Effector memory CD4-positive, alpha-beta T cell (primary cell): Measurements from ENCODE around the gene ZNF648.
A peak's percentile ranks its signal among the peaks of the same experiment; 100 is the strongest.
"Not testable (repeated sequence)": the region's sequence is repeated elsewhere in the genome, so short reads cannot be mapped to it uniquely, and the experiment has no call there.

Experiments used
- DNase-seq, 3 donors: peaks; one replicate each; pipeline ENCODE4 v3.0.0-alpha.2; 2020
- H3K27ac ChIP-seq: 2 replicates; pipeline ENCODE4 v1.7.0; 2013; ENCODE audit warnings: mild to moderate bottlenecking, low read length, moderate library complexity; ENCODE audit not compliant: insufficient read depth, poor library complexity, severe bottlenecking
- H3K27me3 ChIP-seq: replicated peaks from 2 replicates; pipeline ENCODE4 v1.7.0; 2013; ENCODE audit warnings: mild to moderate bottlenecking, low read length; ENCODE audit not compliant: insufficient read depth, control insufficient read depth, poor library complexity, severe bottlenecking
- H3K36me3 ChIP-seq: 2 replicates; pipeline ENCODE4 v1.7.0; 2013; ENCODE audit warnings: mild to moderate bottlenecking, low read length, moderate library complexity; ENCODE audit not compliant: control insufficient read depth, insufficient read depth
- H3K4me1 ChIP-seq: 2 replicates; pipeline ENCODE4 v1.7.0; 2013; ENCODE audit warnings: low read length, mild to moderate bottlenecking; ENCODE audit not compliant: control insufficient read depth, insufficient read depth, poor library complexity, severe bottlenecking
- H3K4me3 ChIP-seq: 2 replicates; pipeline ENCODE4 v1.7.0; 2013; ENCODE audit warnings: low read length, low read depth, mild to moderate bottlenecking; ENCODE audit not compliant: insufficient read depth, poor library complexity, severe bottlenecking
- H3K9me3 ChIP-seq: 2 replicates; pipeline ENCODE4 v1.7.0; 2013; ENCODE audit warnings: mild to moderate bottlenecking, low read length, moderate library complexity; ENCODE audit not compliant: control insufficient read depth

Gene ZNF648

DNA sequence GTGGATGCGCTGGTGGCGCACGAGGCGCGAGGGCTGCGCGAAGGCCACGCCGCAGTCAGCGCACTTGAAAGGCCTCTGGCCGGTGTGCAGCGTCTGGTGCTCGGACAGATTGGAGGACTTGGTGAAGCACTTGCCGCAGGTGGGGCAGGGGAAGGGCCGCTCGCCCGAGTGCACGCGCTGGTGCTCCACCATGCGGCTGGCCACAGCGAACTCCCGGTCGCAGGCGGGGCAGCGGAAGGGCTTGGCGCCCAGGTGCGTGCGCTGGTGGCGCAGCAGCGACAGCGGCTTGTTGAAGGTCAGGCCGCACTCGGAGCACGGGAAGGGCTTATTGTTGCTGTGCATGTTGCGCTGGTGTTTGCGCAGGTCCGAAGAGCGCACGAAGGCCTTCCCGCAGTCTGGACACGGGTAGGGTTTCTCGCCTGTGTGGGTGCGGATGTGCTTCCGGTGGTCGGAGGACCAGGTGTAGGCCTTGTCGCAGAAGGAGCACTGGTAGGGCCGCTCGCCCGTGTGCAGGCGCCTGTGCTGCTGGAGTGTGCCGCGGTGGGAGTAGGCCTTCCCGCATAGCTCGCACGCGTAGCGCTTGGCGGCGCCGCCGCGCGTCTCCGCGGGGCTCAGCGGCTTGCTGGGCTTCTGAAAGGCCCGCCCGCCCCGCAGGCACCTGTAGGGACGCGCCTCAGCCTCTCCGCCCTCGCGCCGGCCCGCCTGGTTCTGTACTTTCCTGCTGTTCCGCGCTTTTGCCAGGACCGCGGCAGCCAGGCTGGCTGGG, 4.7 kb downstream of the ZNF648 start:
- no peaks in the 10 kb centered on the region for H3K36me3 ChIP-seq
- no peak for DNase-seq

DNA sequence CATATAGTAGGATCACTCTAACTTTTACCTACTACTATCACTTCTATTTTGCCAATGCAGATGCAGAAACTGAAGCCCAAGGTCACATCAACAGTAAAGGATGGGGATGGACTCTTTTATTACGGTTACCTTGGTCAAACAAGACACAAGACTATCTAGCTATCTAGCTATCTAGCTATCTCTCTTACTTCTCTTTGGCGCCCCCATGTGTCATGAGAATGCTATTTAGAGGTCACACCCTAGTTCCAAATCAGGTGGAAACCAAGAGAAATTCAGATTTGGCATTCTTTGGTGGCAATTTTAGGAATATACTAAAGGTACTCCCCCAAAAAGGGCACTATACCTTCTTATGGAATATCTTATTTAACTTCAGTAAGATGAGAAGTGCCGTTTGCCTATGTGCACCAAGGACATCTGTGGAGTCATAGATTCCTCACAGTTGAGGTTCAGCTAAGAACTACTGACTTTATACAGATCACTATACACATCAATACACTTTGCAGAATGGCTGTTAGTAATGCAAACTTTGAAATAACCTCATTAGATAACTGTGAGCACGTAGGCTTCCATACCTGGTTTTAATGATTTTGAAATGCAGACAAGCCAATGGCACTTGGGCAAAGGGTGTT, 6.7 kb downstream of the ZNF648 start:
- peaks cover 10% of the 10 kb centered on the region for H3K27me3 ChIP-seq
- no peak overlapping the region for H3K4me3 ChIP-seq
- no peaks in the 10 kb centered on the region for H3K36me3 ChIP-seq
- no peak overlapping the region for H3K27ac ChIP-seq
- no peaks in the 10 kb centered on the region for H3K9me3 ChIP-seq
- no peaks in the 10 kb centered on the region for H3K4me1 ChIP-seq
- peak in 1 of 3 donors; percentile 24 for DNase-seq

More for the DNA sequence above, 4.7 kb downstream of the ZNF648 start:
- no peaks in the 10 kb centered on the region for H3K9me3 ChIP-seq
- H3K4me3 ChIP-seq = no peak overlapping the region
- H3K27ac ChIP-seq = no peak overlapping the region
- H3K27me3 ChIP-seq = peaks cover 10% of the 10 kb centered on the region
- no peaks in the 10 kb centered on the region for H3K4me1 ChIP-seq

DNA sequence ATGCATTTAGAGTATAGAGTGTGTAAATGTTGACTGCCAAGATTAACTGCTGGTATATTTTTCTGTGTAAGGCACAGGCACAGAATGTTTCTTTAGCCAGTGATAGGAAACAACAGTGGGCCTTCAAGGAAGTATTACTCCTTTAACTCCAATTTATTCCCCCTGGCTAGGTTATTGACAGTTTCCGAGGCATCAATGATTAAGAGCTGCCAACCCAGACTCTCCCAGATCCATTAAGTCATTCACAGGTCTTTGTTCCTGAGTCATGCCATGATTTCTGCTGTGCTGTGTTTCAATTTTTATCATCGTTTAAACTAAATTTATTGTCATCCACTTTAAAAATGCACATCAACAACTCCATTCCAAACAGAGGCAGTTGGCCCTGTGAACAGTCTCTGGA, 9.2 kb downstream of the ZNF648 start:
- Histone ChIP-seq H3K36me3 (no peaks in the 10 kb centered on the region), H3K4me3 (no peak overlapping the region), H3K9me3 (no peaks in the 10 kb centered on the region), H3K27ac (no peak overlapping the region), H3K4me1 (no peaks in the 10 kb centered on the region), H3K27me3 (peaks cover 4% of the 10 kb centered on the region)
- DNase-seq = no peak

DNA sequence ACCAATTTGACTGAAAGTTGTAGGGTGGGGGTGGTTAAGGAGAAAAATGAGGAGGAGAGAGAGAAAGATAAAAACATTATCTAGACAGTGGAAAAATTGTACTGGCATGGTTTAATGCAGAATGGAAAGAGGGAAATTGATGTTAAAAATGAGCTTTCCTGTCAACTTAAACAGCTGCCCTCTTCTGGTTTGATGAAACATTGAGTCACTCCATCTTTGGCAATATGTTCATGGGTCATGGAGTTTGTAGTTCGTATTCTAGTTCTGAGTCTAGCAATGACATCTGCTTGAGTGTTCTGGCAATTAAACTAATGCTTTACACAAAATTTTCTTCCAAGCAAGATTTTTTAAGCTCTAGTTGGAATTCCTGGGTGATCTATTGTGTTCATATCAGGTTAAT, 9.6 kb downstream of the ZNF648 start:
- Histone ChIP-seq H3K9me3 (no peaks in the 10 kb centered on the region), H3K4me3 (no peak overlapping the region), H3K27me3 (no peaks in the 10 kb centered on the region), H3K4me1 (no peaks in the 10 kb centered on the region), H3K27ac (no peak overlapping the region), H3K36me3 (no peaks in the 10 kb centered on the region)
- DNase-seq = no peak

DNA sequence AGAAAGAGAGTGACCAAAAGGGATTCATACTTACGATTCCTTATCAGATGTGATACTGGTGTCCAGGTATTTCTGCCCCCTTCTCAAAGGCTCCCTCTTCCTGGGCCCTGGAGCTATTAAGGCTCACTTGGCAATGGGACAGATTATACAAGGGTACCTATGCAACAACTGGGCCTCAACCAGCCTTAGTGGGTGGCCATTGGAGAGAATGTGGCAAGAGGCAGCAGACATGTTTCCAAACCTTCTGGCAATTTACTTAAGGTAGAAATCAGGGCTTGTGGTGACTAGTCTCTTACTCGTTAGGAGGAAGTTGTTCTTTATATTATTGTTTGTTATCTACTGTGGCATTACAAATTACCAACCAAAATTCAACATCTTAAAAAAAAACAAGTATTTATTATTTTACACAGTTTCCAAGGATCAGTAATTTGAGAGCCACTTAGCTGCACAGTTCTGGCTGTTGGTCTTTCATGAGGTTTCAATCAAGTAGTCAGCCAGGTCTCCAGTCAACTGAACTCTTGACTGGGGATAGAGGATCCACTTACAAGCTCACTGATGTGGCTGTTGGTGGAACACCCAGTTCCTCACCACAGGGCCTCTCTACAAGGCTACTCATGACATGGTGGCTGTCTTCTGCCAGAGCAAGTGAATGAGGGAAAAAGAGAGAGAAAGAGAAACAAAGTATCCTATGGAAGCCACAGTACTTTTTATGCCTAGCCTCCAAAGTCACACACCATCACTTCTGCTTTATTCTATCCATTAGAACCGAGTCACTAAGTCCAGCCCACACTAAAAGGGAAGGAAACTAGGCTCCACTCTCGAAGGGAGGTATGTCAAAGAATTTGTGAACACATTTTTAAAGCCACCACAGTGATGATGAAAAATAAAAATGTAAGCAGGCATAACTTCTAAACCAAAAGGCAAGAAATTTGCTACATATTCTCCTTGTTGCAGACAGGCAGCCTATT, 10.7 kb downstream of the ZNF648 start:
- Histone ChIP-seq H3K4me3 (no peak overlapping the region), H3K4me1 (no peaks in the 10 kb centered on the region), H3K9me3 (no peaks in the 10 kb centered on the region), H3K27me3 (no peaks in the 10 kb centered on the region), H3K27ac (no peak overlapping the region), H3K36me3 (no peaks in the 10 kb centered on the region)
- DNase-seq = no peak

DNA sequence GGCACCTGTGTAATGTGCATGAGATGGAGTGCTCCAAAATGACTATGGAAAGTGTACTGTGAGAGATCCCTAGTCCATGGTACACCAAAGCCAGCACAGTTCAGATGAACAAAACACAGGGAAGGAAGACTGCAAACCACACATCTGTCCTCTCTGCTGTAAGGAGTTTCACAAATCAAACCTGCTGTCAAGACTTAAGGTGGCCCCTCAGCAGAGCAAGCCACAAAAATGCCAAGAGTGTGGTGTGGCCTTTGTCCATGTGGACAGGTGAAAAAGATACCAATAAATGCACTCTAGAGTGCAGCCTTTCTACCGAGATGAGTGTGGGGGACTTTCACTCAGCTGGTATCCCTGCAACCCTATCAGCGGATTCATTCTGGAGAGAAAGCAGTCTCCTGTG, 12.9 kb downstream of the ZNF648 start:
- Histone ChIP-seq H3K4me1 (no peaks in the 10 kb centered on the region), H3K27me3 (no peaks in the 10 kb centered on the region), H3K36me3 (no peaks in the 10 kb centered on the region), H3K4me3 (no peak overlapping the region), H3K27ac (no peak overlapping the region), H3K9me3 (no peaks in the 10 kb centered on the region)
- DNase-seq = no peak

DNA sequence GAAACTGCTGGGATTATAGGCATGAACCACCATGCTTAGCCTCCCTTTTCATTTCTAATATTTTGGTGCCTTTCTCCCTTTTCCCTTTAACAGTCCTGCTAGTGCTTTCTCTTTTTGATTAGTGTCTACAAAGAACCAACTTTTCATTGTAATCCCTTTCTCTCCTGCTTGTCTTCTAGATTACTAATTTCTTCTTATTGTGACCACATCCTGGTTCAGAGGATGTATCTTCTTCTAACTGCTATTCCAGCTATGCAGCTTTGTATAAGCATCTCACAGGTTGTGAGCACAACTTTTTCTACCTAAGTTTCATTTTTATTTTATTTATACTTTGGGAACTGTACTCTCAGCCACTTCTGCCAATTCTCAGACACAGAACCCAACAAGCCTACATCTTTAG, 14.7 kb downstream of the ZNF648 start:
- Histone ChIP-seq H3K27me3 (no peaks in the 10 kb centered on the region), H3K4me1 (no peaks in the 10 kb centered on the region), H3K9me3 (no peaks in the 10 kb centered on the region), H3K4me3 (no peak overlapping the region), H3K36me3 (no peaks in the 10 kb centered on the region), H3K27ac (no peak overlapping the region)
- DNase-seq = no peak

DNA sequence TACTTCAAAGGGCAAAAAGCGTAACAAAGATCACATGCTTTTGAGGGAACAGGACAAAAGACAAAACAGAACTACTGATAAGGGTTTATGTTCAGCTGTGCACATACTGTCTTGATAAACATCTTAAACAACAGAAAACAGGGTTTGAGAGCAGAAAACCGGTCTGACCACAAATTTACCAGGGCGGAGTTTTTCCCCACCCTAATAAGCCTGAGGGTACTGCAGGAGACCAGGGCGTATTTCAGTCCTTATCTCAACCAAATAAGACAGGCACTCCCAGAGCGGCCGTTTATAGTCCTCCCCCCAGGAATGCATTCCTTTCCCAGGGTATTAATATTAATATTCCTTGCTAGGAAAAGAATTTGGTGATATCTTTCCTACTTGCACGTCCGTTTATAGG, 16.0 kb downstream of the ZNF648 start:
- not testable (repeated sequence) for H3K27me3 ChIP-seq, H3K36me3 ChIP-seq, H3K27ac ChIP-seq

DNA sequence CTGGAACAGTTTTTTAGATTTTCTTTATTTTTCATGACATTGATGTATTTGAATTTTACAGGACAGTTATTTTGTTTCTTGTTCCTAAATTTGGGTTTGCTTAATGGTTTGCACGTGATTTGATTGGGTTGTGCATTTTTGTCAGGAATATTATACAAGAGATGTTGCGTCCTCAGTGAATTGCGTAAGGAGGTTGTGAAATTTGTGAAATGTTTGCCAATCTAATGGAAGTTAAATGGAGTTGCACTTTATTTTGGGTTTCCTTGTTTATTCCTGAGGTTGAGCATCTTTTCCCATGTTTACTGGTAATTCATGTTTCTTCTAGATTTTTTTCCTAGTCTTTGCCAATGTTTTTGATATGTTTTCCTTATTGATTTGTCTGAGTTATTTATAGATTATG, 19.9 kb downstream of the ZNF648 start:
- Histone ChIP-seq H3K9me3 (no peaks in the 10 kb centered on the region), H3K27me3 (no peaks in the 10 kb centered on the region), H3K4me1 (no peaks in the 10 kb centered on the region), H3K36me3 (no peaks in the 10 kb centered on the region), H3K27ac (no peak overlapping the region), H3K4me3 (no peak overlapping the region)
- no peak for DNase-seq

More for the DNA sequence above, 16.0 kb downstream of the ZNF648 start:
- not testable (repeated sequence) for H3K4me3 ChIP-seq, H3K9me3 ChIP-seq, H3K4me1 ChIP-seq, DNase-seq
